ENCODE results near the gene PXDN.

- TF ChIP-seq MAX (IDR thresholded peaks at IDR 0.05; ENCODE audit: low read depth, low read length) (no peak), CTCF (IDR thresholded peaks at IDR 0.05; ENCODE audit: low read depth, low read length) (no peak)
Measured at GRCh38 chr2:1756456-1756855, 12.1 kb upstream of the PXDN start.
